Sigmoid colon (tissue), 4 donors: ENCODE measurements around the gene IQGAP2.

Experiments used
- CTCF ChIP-seq, 4 experiments: fragments of 450-650 bp in 3 of 4; fragments of 200-600 bp in 1 of 4; IDR thresholded peaks; one replicate each; pipeline ENCODE4 v1.5.1; 2016 to 2019; ENCODE audit warnings: antibody characterized with exemption in 4 of 4, mild to moderate bottlenecking in 3 of 4, moderate library complexity in 2 of 4
- EP300 ChIP-seq, 4 donors: sonication (generic); formaldehyde crosslinking; IDR thresholded peaks; one replicate each; pipeline ENCODE4 v1.6.1; 2017; ENCODE audit warnings: antibody characterized with exemption in 4 of 4
- POLR2A ChIP-seq, 2 donors: fragments of 450-650 bp; IDR thresholded peaks; one replicate each; pipeline ENCODE4 v1.6.1; 2016; ENCODE audit warnings: antibody characterized with exemption in 2 of 2, mild to moderate bottlenecking in 2 of 2, moderate library complexity in 2 of 2
- POLR2AphosphoS5 ChIP-seq, 4 donors: sonication (generic); formaldehyde crosslinking; IDR thresholded peaks; one replicate each; pipeline ENCODE4 v1.6.1; 2017; ENCODE audit warnings: antibody characterized with exemption in 4 of 4

DNA sequence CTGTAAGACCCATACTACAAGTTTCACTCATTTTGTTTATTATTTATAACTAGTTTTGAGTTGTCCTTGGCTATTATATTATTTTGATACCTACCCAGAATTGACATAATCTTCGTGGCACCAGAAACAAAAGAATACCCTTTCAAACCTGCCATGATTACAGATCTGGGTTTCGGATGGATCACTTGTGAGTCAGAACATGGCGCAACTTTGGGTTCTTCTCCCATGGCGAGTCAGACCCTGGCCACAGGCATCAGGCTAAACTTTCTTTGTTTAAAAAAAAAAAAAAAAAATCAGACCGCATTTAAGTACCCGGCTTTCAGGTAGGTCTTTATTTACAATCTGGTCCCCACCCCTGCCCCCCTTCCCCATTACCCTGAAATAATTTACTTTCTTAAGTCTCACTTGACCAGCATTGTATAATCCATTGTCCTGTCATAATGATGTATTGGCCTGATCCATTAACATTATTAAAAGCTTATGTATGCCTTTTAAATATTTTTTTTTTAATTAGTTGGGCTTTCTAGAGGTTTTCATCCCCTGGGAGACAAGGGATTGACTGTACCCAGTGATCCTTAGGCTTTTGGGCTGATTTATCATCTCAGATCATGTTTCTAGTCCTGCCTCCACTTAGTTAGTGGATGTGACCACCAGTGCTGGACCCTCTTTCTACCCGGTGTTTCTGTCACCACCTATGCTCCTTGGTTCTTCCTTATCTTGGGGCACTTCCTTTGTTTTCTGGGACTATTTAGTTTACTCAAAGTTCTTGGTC, 176.3 kb downstream of the IQGAP2 start:
- TF ChIP-seq EP300 (IDR thresholded peaks at IDR 0.05) (no peak), CTCF (IDR thresholded peaks at IDR 0.05) (no peak), POLR2A (IDR thresholded peaks at IDR 0.05) (no peak), POLR2AphosphoS5 (IDR thresholded peaks at IDR 0.05) (no peak)
